Glutamatergic neuron (in vitro differentiated cells): ENCODE data around the gene PSAPL1. TPM values are rescaled to one million over a fixed set of nuclear protein-coding genes. Genes with fewer than 3 reads are reported as not detected.

ENCODE experiments used
- DNase-seq: peaks from one replicate; pipeline ENCODE4 v3.0.0; 2022
- H3K27ac Mint-ChIP-seq: one replicate; pipeline ENCODE4 v1.8.0; 2020; ENCODE audit warnings: mild to moderate bottlenecking, mixed read lengths, inconsistent platforms; ENCODE audit not compliant: unreplicated experiment
- H3K27me3 Mint-ChIP-seq: one replicate; pipeline ENCODE4 v1.8.0; 2020; ENCODE audit warnings: mild to moderate bottlenecking, moderate library complexity, mixed read lengths, inconsistent platforms; ENCODE audit not compliant: unreplicated experiment
- H3K36me3 Mint-ChIP-seq: one replicate; pipeline ENCODE4 v1.8.0; 2020; ENCODE audit warnings: mild to moderate bottlenecking, mixed read lengths, inconsistent platforms; ENCODE audit not compliant: unreplicated experiment
- H3K4me1 Mint-ChIP-seq: one replicate; pipeline ENCODE4 v1.8.0; 2020; ENCODE audit warnings: mild to moderate bottlenecking, low read depth, mixed read lengths, inconsistent platforms; ENCODE audit not compliant: unreplicated experiment
- H3K4me3 Mint-ChIP-seq: one replicate; pipeline ENCODE4 v1.8.0; 2020; ENCODE audit warnings: mild to moderate bottlenecking, mixed read lengths, inconsistent platforms; ENCODE audit not compliant: unreplicated experiment
- H3K9me3 Mint-ChIP-seq: one replicate; pipeline ENCODE4 v1.8.0; 2020; ENCODE audit warnings: mild to moderate bottlenecking, moderate library complexity, mixed read lengths, inconsistent platforms; ENCODE audit not compliant: unreplicated experiment
- total RNA-seq: library from RNA; stranded (reverse); fragmentation: NEBNext Ultra II Directional; extraction: Animal tissue kit (Norgen Biotek cat#: 25700); gene quantifications from one replicate; pipeline ENCODE4 v1.2.1, GENCODE V29; 2021; ENCODE audit not compliant: unreplicated experiment
- TF ChIP-seq, protein P1 (sequence below): fragments of 200-600 bp; sonication (generic); IDR thresholded peaks from one replicate; pipeline ENCODE4 v1.5.0; 2021; ENCODE audit not compliant: partially characterized antibody, unreplicated experiment

PSAPL1 gene
- total RNA-seq, 1 donor from 2014 or later = not detected

DNA sequence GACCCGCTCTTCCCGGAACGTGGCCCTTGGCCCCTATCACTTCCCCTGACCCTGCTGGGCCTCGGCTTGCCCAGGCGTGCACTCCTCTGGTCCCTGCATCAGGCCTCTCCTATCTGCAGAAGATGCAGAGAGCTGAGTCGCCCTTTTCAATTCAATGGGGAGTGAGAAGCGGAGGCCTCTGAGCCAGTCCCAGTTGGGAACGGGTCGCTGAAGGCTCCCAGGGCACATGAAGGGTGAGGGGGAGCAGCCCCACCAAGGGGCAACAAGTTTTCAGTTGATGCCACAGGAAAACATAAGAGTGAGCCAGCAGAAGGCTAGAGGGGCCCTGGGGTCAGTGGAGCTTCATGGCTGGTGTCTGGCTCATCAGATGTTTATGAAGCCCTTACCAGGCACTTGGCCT is 17.1 kb downstream of the PSAPL1 start:
- TF ChIP-seq, protein P1, sequence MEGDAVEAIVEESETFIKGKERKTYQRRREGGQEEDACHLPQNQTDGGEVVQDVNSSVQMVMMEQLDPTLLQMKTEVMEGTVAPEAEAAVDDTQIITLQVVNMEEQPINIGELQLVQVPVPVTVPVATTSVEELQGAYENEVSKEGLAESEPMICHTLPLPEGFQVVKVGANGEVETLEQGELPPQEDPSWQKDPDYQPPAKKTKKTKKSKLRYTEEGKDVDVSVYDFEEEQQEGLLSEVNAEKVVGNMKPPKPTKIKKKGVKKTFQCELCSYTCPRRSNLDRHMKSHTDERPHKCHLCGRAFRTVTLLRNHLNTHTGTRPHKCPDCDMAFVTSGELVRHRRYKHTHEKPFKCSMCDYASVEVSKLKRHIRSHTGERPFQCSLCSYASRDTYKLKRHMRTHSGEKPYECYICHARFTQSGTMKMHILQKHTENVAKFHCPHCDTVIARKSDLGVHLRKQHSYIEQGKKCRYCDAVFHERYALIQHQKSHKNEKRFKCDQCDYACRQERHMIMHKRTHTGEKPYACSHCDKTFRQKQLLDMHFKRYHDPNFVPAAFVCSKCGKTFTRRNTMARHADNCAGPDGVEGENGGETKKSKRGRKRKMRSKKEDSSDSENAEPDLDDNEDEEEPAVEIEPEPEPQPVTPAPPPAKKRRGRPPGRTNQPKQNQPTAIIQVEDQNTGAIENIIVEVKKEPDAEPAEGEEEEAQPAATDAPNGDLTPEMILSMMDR = no peak
- Mint-ChIP-seq H3K36me3 (peaks cover 5% of the 10 kb centered on the region), H3K4me3 (no peak overlapping the region), H3K9me3 (peaks cover 12% of the 10 kb centered on the region), H3K27me3 (peaks cover 9% of the 10 kb centered on the region), H3K4me1 (no peaks in the 10 kb centered on the region), H3K27ac (no peak overlapping the region)
- DNase-seq = no peak

GRCh38 chr4:7416745-7417432 is 17.8 kb downstream of the PSAPL1 start:
- DNase-seq = no peak
- peaks cover 9% of the 10 kb centered on the region for H3K9me3 Mint-ChIP-seq
- peaks cover 8% of the 10 kb centered on the region for H3K27me3 Mint-ChIP-seq
- no peak overlapping the region for H3K27ac Mint-ChIP-seq
- TF ChIP-seq, protein P1 = no peak
- no peak overlapping the region for H3K4me3 Mint-ChIP-seq
- peaks cover 5% of the 10 kb centered on the region for H3K36me3 Mint-ChIP-seq
- no peaks in the 10 kb centered on the region for H3K4me1 Mint-ChIP-seq

- H3K4me3 Mint-ChIP-seq = no peak overlapping the region
- DNase-seq = no peak
- TF ChIP-seq, protein P1 = no peak
- H3K27ac Mint-ChIP-seq = no peak overlapping the region
- H3K9me3 Mint-ChIP-seq = peaks cover 12% of the 10 kb centered on the region
- H3K27me3 Mint-ChIP-seq = peaks cover 8% of the 10 kb centered on the region
- H3K36me3 Mint-ChIP-seq = peaks cover 5% of the 10 kb centered on the region
- H3K4me1 Mint-ChIP-seq = no peaks in the 10 kb centered on the region
These were observed 18.6 kb downstream of the PSAPL1 start for GRCh38 chr4:7415927-7416686.

DNA sequence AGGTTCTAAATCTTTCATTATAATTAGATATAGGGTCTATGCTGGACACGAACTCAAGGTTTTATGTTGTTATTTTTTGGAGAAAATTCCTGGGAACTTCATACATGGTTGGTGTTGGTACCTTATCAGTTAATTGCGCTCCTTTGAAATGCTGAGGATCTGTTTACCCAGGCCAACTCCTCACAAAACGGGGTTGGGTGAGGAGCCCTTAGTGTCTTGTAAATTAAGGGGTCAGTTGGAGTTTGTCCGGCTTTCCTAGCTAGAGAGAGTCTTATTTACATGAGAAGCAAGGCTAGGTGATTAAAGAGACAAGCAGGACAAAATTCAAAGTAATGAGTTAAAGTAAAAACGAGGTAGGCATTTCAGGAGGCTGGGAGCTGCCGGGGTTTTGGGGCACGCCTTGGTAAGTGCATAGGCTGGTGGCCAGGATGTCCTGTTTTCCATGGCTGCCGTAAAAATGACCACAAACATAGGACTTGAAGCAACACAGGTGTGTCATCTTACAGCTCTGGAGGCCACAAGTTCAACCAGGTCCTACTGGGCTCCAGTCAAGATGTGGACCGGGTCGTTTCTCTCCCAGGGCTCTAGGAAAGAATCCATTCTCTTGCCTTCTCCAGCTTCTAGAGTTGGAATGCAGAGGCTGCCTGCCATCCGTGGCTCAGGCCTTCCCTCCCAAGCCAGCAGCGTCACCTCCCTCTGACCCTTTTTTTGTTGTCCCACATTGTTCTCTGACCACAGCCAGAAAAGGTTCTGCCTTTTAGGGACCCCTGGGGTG is 19.8 kb downstream of the PSAPL1 start:
- peaks cover 5% of the 10 kb centered on the region for H3K27me3 Mint-ChIP-seq
- no peak overlapping the region for H3K4me3 Mint-ChIP-seq
- no peaks in the 10 kb centered on the region for H3K4me1 Mint-ChIP-seq

More for the DNA sequence above, 19.8 kb downstream of the PSAPL1 start:
- TF ChIP-seq, protein P1 = no peak
- H3K36me3 Mint-ChIP-seq = peaks cover 7% of the 10 kb centered on the region
- peaks cover 12% of the 10 kb centered on the region for H3K9me3 Mint-ChIP-seq
- no peak overlapping the region for H3K27ac Mint-ChIP-seq
- no peak for DNase-seq
